H1 (cell line): ENCODE results near the gene MEF2A. TPM values are rescaled to one million over a fixed set of nuclear protein-coding genes. Genes with fewer than 3 reads are reported as not detected.

Experiments used
- BACH1 ChIP-seq: IDR thresholded peaks from 2 replicates; pipeline ENCODE4 v1.6.1; 2012; ENCODE audit warnings: low read length, improper control_type of control experiment
- BCL11A ChIP-seq, 2 experiments: IDR thresholded peaks; one replicate each; pipeline ENCODE4 v1.6.1; 2011; ENCODE audit warnings: low read depth in 2 of 2, low read length in 2 of 2, mild to moderate bottlenecking in 2 of 2
- CHD7 ChIP-seq: fragments of 300-600 bp; sonication (generic); IDR thresholded peaks from 2 replicates; pipeline ENCODE4 v1.7.1; 2012; ENCODE audit warnings: low read length, moderate library complexity, mild to moderate bottlenecking, inconsistent platforms; ENCODE audit not compliant: insufficient replicate concordance
- CREB1 ChIP-seq: IDR thresholded peaks from 2 replicates; pipeline ENCODE4 v1.6.1; 2012; ENCODE audit warnings: inconsistent platforms
- RXRA ChIP-seq: IDR thresholded peaks from 2 replicates; pipeline ENCODE4 v1.6.1; 2011; ENCODE audit warnings: low read depth, mild to moderate bottlenecking, low read length, moderate library complexity; ENCODE audit not compliant: insufficient read depth
- SAP30 ChIP-seq: fragments of 300-600 bp; sonication (generic); IDR thresholded peaks from 2 replicates; pipeline ENCODE4 v1.7.1; 2012; ENCODE audit warnings: low read length, moderate library complexity, mild to moderate bottlenecking, inconsistent platforms; ENCODE audit not compliant: insufficient read depth, insufficient replicate concordance
- YY1 ChIP-seq: IDR thresholded peaks from 2 replicates; pipeline ENCODE4 v1.6.1; 2011; ENCODE audit warnings: low read depth, mild to moderate bottlenecking, low read length
- polyA plus RNA-seq, 7 experiments: library from polyadenylated mRNA; depleted of rRNA in 3 of 7; stranded (reverse) in 5 of 7; unstranded in 2 of 7; fragments of >200 nt in 5 of 7; fragments of 200-250 nt in 2 of 7; gene quantifications; 1 replicate in 5 of 7; 2 replicates in 1 of 7; 4 replicates in 1 of 7; pipeline versions ENCODE4 v1.2.1 to v1.2.3, GENCODE V29; 2011 to 2013; ENCODE audit warnings: missing spikeins in 2 of 7, mixed read lengths in 2 of 7
- total RNA-seq: library from RNA; stranded (reverse); fragmentation: NEBNext Ultra II Directional; extraction: Animal tissue kit (Norgen Biotek cat#: 25700); gene quantifications from 2 replicates; pipeline ENCODE4 v1.2.1, GENCODE V29; 2021

The MEF2A gene
- total and polyA plus RNA-seq, 2 of the 8 experiments (the other 6 are each of a cell fraction or from before 2014, with no cell fraction given): 15.6 to 22.5 TPM

- TF ChIP-seq CHD7 (no peak), YY1 (no peak), BACH1 (no peak), RXRA (no peak), SAP30 (no peak), BCL11A (IDR thresholded peaks at IDR 0.05; ENCODE audit: low read depth in 2 of 2, low read length in 2 of 2) (no peak), CREB1 (no peak)
Observed at GRCh38 chr15:99562238-99562637, 3.5 kb upstream of the MEF2A start (continued).
